Measurements from ENCODE around the gene RNF144B.

GRCh38 chr6:18491308-18492045, 104.3 kb downstream of the RNF144B start:
- TF ChIP-seq CTCF (conservative IDR thresholded peaks at IDR 0.05; ENCODE audit: low read length) (no peak), EZH2phosphoT487 (IDR thresholded peaks at IDR 0.05; ENCODE audit: borderline replicate concordance) (no peak)

Measured in Loucy (cell line).